ENCODE measurements around the gene FBH1.
A peak's percentile ranks its signal among the peaks of the same experiment; 100 is the strongest.
"Not testable (repeated sequence)": the region's sequence is repeated elsewhere in the genome, so short reads cannot be mapped to it uniquely, and the experiment has no call there.

Gene FBH1

GRCh38 chr10:5905854-5906507 lies 15.9 kb downstream of the FBH1 start:
- no peak for DNase-seq

- no peak for DNase-seq
Measured at GRCh38 chr10:5906651-5907050, 16.6 kb downstream of the FBH1 start.

- not testable (repeated sequence) for DNase-seq
Measured at GRCh38 chr10:5908676-5909075, 18.6 kb downstream of the FBH1 start.

GRCh38 chr10:5910323-5911100 lies 20.5 kb downstream of the FBH1 start:
- DNase-seq: no peak

GRCh38 chr10:5911670-5912069 lies 21.6 kb downstream of the FBH1 start:
- DNase-seq: no peak

- DNase-seq: no peak
Measured at GRCh38 chr10:5913736-5914135, 23.7 kb downstream of the FBH1 start.

GRCh38 chr10:5915451-5915850 lies 25.4 kb downstream of the FBH1 start:
- DNase-seq: no peak

GRCh38 chr10:5917305-5917704 lies 27.3 kb downstream of the FBH1 start:
- DNase-seq: no peak

GRCh38 chr10:5918763-5919162 lies 28.7 kb downstream of the FBH1 start:
- no peak for DNase-seq

- DNase-seq: no peak
Measured at GRCh38 chr10:5919568-5919967, 29.5 kb downstream of the FBH1 start.

GRCh38 chr10:5921746-5922145 lies 31.7 kb downstream of the FBH1 start:
- no peak for DNase-seq

GRCh38 chr10:5924889-5925288 lies 34.8 kb downstream of the FBH1 start:
- DNase-seq: no peak

- DNase-seq: no peak
Measured at GRCh38 chr10:5927306-5927705, 37.3 kb downstream of the FBH1 start.

GRCh38 chr10:5929442-5929841 lies 39.4 kb downstream of the FBH1 start:
- no peak for DNase-seq

GRCh38 chr10:5930272-5930671 lies 40.2 kb downstream of the FBH1 start:
- DNase-seq: no peak

GRCh38 chr10:5932345-5932744 lies 42.3 kb downstream of the FBH1 start:
- DNase-seq: peak; percentile 12

- DNase-seq: no peak
Measured at GRCh38 chr10:5933909-5934546, 44.0 kb downstream of the FBH1 start.

GRCh38 chr10:5935628-5936027 lies 45.6 kb downstream of the FBH1 start:
- no peak for DNase-seq

GRCh38 chr10:5937016-5937415 lies 47.0 kb downstream of the FBH1 start:
- DNase-seq: no peak

- DNase-seq: no peak
Measured at GRCh38 chr10:5938291-5938690, 48.2 kb downstream of the FBH1 start.

- DNase-seq: no peak
Measured at GRCh38 chr10:5940807-5941218, 50.8 kb downstream of the FBH1 start.

GRCh38 chr10:5941579-5941978 lies 51.5 kb downstream of the FBH1 start:
- DNase-seq: no peak

- no peak for DNase-seq
Measured at GRCh38 chr10:5942001-5942400, 52.0 kb downstream of the FBH1 start.

- peak; percentile 69 for DNase-seq
Measured at GRCh38 chr10:5942474-5942873, 52.4 kb downstream of the FBH1 start.

Measured in suppressor macrophage treated with lipopolysaccharide for 4 hours (primary cell).